Aorta (tissue), 5 donors: ENCODE results near the gene MARK3. TPM values are rescaled to one million over a fixed set of nuclear protein-coding genes. Genes with fewer than 3 reads are reported as not detected.
A peak's percentile ranks its signal among the peaks of the same experiment; 100 is the strongest.

Experiments used
- ATAC-seq: fragments of 200-7000 bp; cut with Tn5 transposase; one replicate; pipeline ENCODE4 v1.9.1; 2022; ENCODE audit warnings: moderate library complexity; ENCODE audit not compliant: low FRiP score
- DNase-seq, 2 donors: peaks; one replicate each; pipeline ENCODE4 v3.0.0-alpha.2; 2020
- H3K27ac ChIP-seq, 2 donors: one replicate each; pipeline ENCODE4 v1.5.1; 2013; ENCODE audit warnings: low read length in 2 of 2, mild to moderate bottlenecking in 2 of 2, moderate library complexity in 2 of 2, control low read depth in 1 of 2, inconsistent platforms in 1 of 2, low read depth in 1 of 2
- H3K27me3 ChIP-seq, 2 donors: one replicate each; pipeline ENCODE4 v1.6.1; 2013; ENCODE audit warnings: control low read depth in 1 of 2, low read length in 1 of 2, mild to moderate bottlenecking in 1 of 2, moderate library complexity in 1 of 2; ENCODE audit not compliant: insufficient read depth in 2 of 2, control insufficient read depth in 1 of 2
- H3K36me3 ChIP-seq, 2 donors: one replicate each; pipeline ENCODE4 v1.6.1; 2013; ENCODE audit warnings: control low read depth in 1 of 2, low read length in 1 of 2, mild to moderate bottlenecking in 1 of 2; ENCODE audit not compliant: insufficient read depth in 2 of 2, control insufficient read depth in 1 of 2
- H3K4me1 ChIP-seq, 2 donors: one replicate each; pipeline ENCODE4 v1.6.1; 2013; ENCODE audit warnings: low read length in 2 of 2, control low read depth in 1 of 2, mild to moderate bottlenecking in 1 of 2, moderate library complexity in 1 of 2; ENCODE audit not compliant: insufficient read depth in 2 of 2, control insufficient read depth in 1 of 2
- H3K4me3 ChIP-seq, 2 donors: one replicate each; pipeline ENCODE4 v1.5.1; 2013; ENCODE audit warnings: low read length in 2 of 2, control low read depth in 1 of 2, mild to moderate bottlenecking in 1 of 2
- H3K9me3 ChIP-seq: one replicate; pipeline ENCODE4 v1.6.1; 2013; ENCODE audit warnings: mild to moderate bottlenecking, low read length; ENCODE audit not compliant: control insufficient read depth
- WGBS, 2 donors: extraction: QIAGEN DNeasy Blood & Tissue Kit; methylation state at CpG; one replicate each; pipeline ENCODE4 v1.1.7; 2013; 5-methylcytosine and 5-hydroxymethylcytosine counted together
- intact Hi-C, 2 donors: fragments of 100-400 bp; cut with DNase I; formaldehyde crosslinking; loops; one replicate each; pipeline versions ENCODE4 v1.14.2 to v1.15.0; 2022
- polyA plus RNA-seq, 2 donors: library from polyadenylated mRNA; stranded (reverse); fragments of 200-250 nt; gene quantifications; one replicate each; pipeline ENCODE4 v1.2.3, GENCODE V29; 2013
- total RNA-seq, 2 donors: library from RNA; stranded (reverse); fragmentation: NEBNext Ultra II Directional; extraction: Animal tissue kit (Norgen Biotek cat#: 25700); gene quantifications; one replicate each; pipeline ENCODE4 v1.2.1, GENCODE V29; 2021
- donor health status: healthy with polysubstance abuse.
- donor health status: Bipolar disorder and iron deficiency.
- donor health status: DM: no; HTN: no; CAD: no.
- donor health status: DM: no; HTN: no; CAD: no.
- donor health status: DM: yes; HTN: yes; CAD: no.

Gene MARK3
- total and polyA plus RNA-seq, 4 donors: 21.7 to 121 (median 86.0) TPM

GRCh38 chr14:103448097-103448496 lies 62.9 kb downstream of the MARK3 start:
- Histone ChIP-seq H3K4me1 (no peaks in the 10 kb centered on the region), H3K4me3 (no peak overlapping the region), H3K36me3 (no peaks in the 10 kb centered on the region), H3K27me3 (no peaks in the 10 kb centered on the region), H3K9me3 (no peaks in the 10 kb centered on the region), H3K27ac (no peak overlapping the region)
- DNase-seq (no peak), ATAC-seq (no peak)
- 82 to 87% methylated on average over 2 of the region's 2 CpGs for WGBS, 2 donors
- intact Hi-C loops: no loop called here

- Histone ChIP-seq H3K27me3 (no peaks in the 10 kb centered on the region), H3K4me1 (no peaks in the 10 kb centered on the region), H3K36me3 (no peaks in the 10 kb centered on the region), H3K27ac (no peak overlapping the region), H3K4me3 (no peak overlapping the region), H3K9me3 (no peaks in the 10 kb centered on the region)
- intact Hi-C loops: no loop called here
- no peak for ATAC-seq
- 65 to 71% methylated on average over 2 of the region's 2 CpGs for WGBS, 2 donors
- DNase-seq: no peak
Observed at GRCh38 chr14:103449634-103450161, 64.5 kb downstream of the MARK3 start.

GRCh38 chr14:103450416-103450815 lies 65.2 kb downstream of the MARK3 start:
- WGBS, 2 donors: 17 to 23% methylated on average over 2 of the region's 2 CpGs
- Histone ChIP-seq H3K9me3 (no peaks in the 10 kb centered on the region), H3K36me3 (no peaks in the 10 kb centered on the region), H3K27ac (no peak overlapping the region), H3K4me3 (no peak overlapping the region), H3K4me1 (no peaks in the 10 kb centered on the region), H3K27me3 (no peaks in the 10 kb centered on the region)
- DNase-seq (no peak), ATAC-seq (no peak)
- intact Hi-C loops: no loop called here

- H3K4me1 ChIP-seq: no peaks in the 10 kb centered on the region
- intact Hi-C loops: no loop called here
- ATAC-seq (no peak), DNase-seq (no peak)
- H3K9me3 ChIP-seq: no peaks in the 10 kb centered on the region
- no peaks in the 10 kb centered on the region for H3K27me3 ChIP-seq
- H3K36me3 ChIP-seq: peaks cover 0 to 5% of the 10 kb centered on the region in 2 donors
- H3K27ac ChIP-seq: no peak overlapping the region
- no peak overlapping the region for H3K4me3 ChIP-seq
Observed at GRCh38 chr14:103451401-103451800, 66.2 kb downstream of the MARK3 start.

- intact Hi-C loops: no loop called here
- Histone ChIP-seq H3K9me3 (no peaks in the 10 kb centered on the region), H3K27ac (no peak overlapping the region), H3K36me3 (peaks cover 0 to 5% of the 10 kb centered on the region in 2 donors), H3K4me3 (no peak overlapping the region), H3K27me3 (no peaks in the 10 kb centered on the region), H3K4me1 (no peaks in the 10 kb centered on the region)
- WGBS, 2 donors: 91 to 94% methylated on average over 6 of the region's 6 CpGs
- DNase-seq (no peak), ATAC-seq (no peak)
Observed at GRCh38 chr14:103453791-103454190, 68.6 kb downstream of the MARK3 start.

- Histone ChIP-seq H3K4me3 (no peak overlapping the region), H3K27ac (peak overlapping the region in 1 of 2 donors; percentile 19), H3K36me3 (peaks cover 0 to 5% of the 10 kb centered on the region in 2 donors), H3K27me3 (no peaks in the 10 kb centered on the region), H3K4me1 (no peaks in the 10 kb centered on the region), H3K9me3 (no peaks in the 10 kb centered on the region)
- DNase-seq (no peak), ATAC-seq (no peak)
- intact Hi-C loops: no loop called here
- 86 to 90% methylated on average over 4 of the region's 4 CpGs for WGBS, 2 donors
Observed at GRCh38 chr14:103456167-103456835, 71.1 kb downstream of the MARK3 start.

GRCh38 chr14:103460415-103460814 lies 75.2 kb downstream of the MARK3 start:
- Histone ChIP-seq H3K4me3 (no peak overlapping the region), H3K36me3 (peaks cover 0 to 7% of the 10 kb centered on the region in 2 donors)
- ATAC-seq: no peak

GRCh38 chr14:103463149-103463548 lies 77.9 kb downstream of the MARK3 start:
- Histone ChIP-seq H3K9me3 (no peaks in the 10 kb centered on the region), H3K4me3 (no peak overlapping the region), H3K27ac (no peak overlapping the region), H3K4me1 (no peaks in the 10 kb centered on the region), H3K27me3 (no peaks in the 10 kb centered on the region), H3K36me3 (peaks cover 0 to 4% of the 10 kb centered on the region in 2 donors)
- intact Hi-C loops: no loop called here
- DNase-seq: no peak
- 69 to 71% methylated on average over 4 of the region's 4 CpGs for WGBS, 2 donors
- no peak for ATAC-seq

More at GRCh38 chr14:103460415-103460814, 75.2 kb downstream of the MARK3 start:
- 97% methylated on average over 1 of the region's 1 CpG for WGBS, 2 donors
- DNase-seq: no peak
- H3K9me3 ChIP-seq: no peaks in the 10 kb centered on the region
- H3K27ac ChIP-seq: no peak overlapping the region
- no peaks in the 10 kb centered on the region for H3K4me1 ChIP-seq
- H3K27me3 ChIP-seq: no peaks in the 10 kb centered on the region
- intact Hi-C loops: no loop called here

GRCh38 chr14:103463851-103464250 lies 78.6 kb downstream of the MARK3 start:
- ATAC-seq (no peak), DNase-seq (no peak)
- Histone ChIP-seq H3K9me3 (no peaks in the 10 kb centered on the region), H3K27ac (no peak overlapping the region), H3K4me3 (no peak overlapping the region), H3K27me3 (no peaks in the 10 kb centered on the region), H3K4me1 (no peaks in the 10 kb centered on the region), H3K36me3 (peaks cover 0 to 4% of the 10 kb centered on the region in 2 donors)
- intact Hi-C loops: no loop called here
